Mesendoderm (in vitro differentiated cells): Measurements from ENCODE around the gene CCDC27.

Experiments
- DNase-seq: peaks from one replicate; pipeline ENCODE4 v3.0.0; 2013
- H2AK5ac ChIP-seq: 2 replicates; pipeline ENCODE4 v1.6.1; 2013; ENCODE audit warnings: low read length, inconsistent platforms
- H2BK120ac ChIP-seq: 2 replicates; pipeline ENCODE4 v1.6.1; 2013; ENCODE audit warnings: low read depth, mild to moderate bottlenecking, low read length, moderate library complexity, mixed read lengths
- H2BK15ac ChIP-seq: replicated peaks from 2 replicates; pipeline ENCODE4 v1.6.1; 2013; ENCODE audit warnings: low read depth, mild to moderate bottlenecking, moderate library complexity
- H2BK5ac ChIP-seq: 2 replicates; pipeline ENCODE4 v1.6.1; 2013; ENCODE audit warnings: low read length, inconsistent platforms
- H3K18ac ChIP-seq: 2 replicates; pipeline ENCODE4 v1.6.1; 2013; ENCODE audit warnings: mild to moderate bottlenecking, low read length, mixed read lengths
- H3K23ac ChIP-seq: one replicate; pipeline ENCODE4 v1.6.1; 2013; ENCODE audit warnings: low read length
- H3K27ac ChIP-seq: 2 replicates; pipeline ENCODE4 v1.5.1; 2013; ENCODE audit warnings: low read depth, mild to moderate bottlenecking, inconsistent platforms, low read length, moderate library complexity
- H3K27me3 ChIP-seq: 2 replicates; pipeline ENCODE4 v1.6.1; 2013; ENCODE audit warnings: low read length, control low read depth, mild to moderate bottlenecking, inconsistent platforms; ENCODE audit not compliant: insufficient read depth, poor library complexity
- H3K36me3 ChIP-seq: 2 replicates; pipeline ENCODE4 v1.6.1; 2013; ENCODE audit warnings: low read length, inconsistent platforms; ENCODE audit not compliant: control insufficient read depth, insufficient read depth
- H3K4ac ChIP-seq: one replicate; pipeline ENCODE4 v1.6.1; 2013; ENCODE audit warnings: low read depth, mild to moderate bottlenecking, low read length, moderate library complexity
- H3K4me1 ChIP-seq: 2 replicates; pipeline ENCODE4 v1.6.1; 2013; ENCODE audit warnings: low read depth, low read length, inconsistent platforms; ENCODE audit not compliant: control insufficient read depth
- H3K4me2 ChIP-seq: 2 replicates; pipeline ENCODE4 v1.6.1; 2013; ENCODE audit warnings: low read length
- H3K4me3 ChIP-seq: 2 replicates; pipeline ENCODE4 v1.5.1; 2013; ENCODE audit warnings: mild to moderate bottlenecking, low read length
- H3K56ac ChIP-seq: one replicate; pipeline ENCODE4 v1.6.1; 2013; ENCODE audit warnings: low read length
- H3K79me1 ChIP-seq: 2 replicates; pipeline ENCODE4 v1.6.1; 2013; ENCODE audit warnings: low read length, inconsistent platforms
- H3K79me2 ChIP-seq: 2 replicates; pipeline ENCODE4 v1.6.1; 2013; ENCODE audit warnings: mild to moderate bottlenecking, low read length; ENCODE audit not compliant: control insufficient read depth, insufficient read depth
- H3K9ac ChIP-seq: 2 replicates; pipeline ENCODE4 v1.6.1; 2013; ENCODE audit warnings: low read length, inconsistent platforms
- H4K5ac ChIP-seq: one replicate; pipeline ENCODE4 v1.6.1; 2013; ENCODE audit warnings: low read length
- H4K8ac ChIP-seq: one replicate; pipeline ENCODE4 v1.6.1; 2013; ENCODE audit warnings: low read depth, mild to moderate bottlenecking, control low read depth, low read length, moderate library complexity
- WGBS: extraction: QIAGEN DNeasy Blood & Tissue Kit; methylation state at CpG from one replicate; pipeline ENCODE4 v1.1.7; 2013; ENCODE audit warnings: low lambda C conversion rate, missing lambda C conversion rate; ENCODE audit not compliant: insufficient coverage; ENCODE audit errors: extremely low coverage; 5-methylcytosine and 5-hydroxymethylcytosine counted together

Gene CCDC27

GRCh38 chr1:3706651-3707297 lies 45.5 kb upstream of the CCDC27 start:
- no peak overlapping the region for H2BK15ac ChIP-seq
- H3K56ac ChIP-seq: no peak overlapping the region
- no peak for DNase-seq
- H3K79me2 ChIP-seq: no peaks in the 10 kb centered on the region
- no peak overlapping the region for H3K9ac ChIP-seq
- H2AK5ac ChIP-seq: no peak overlapping the region
- H3K18ac ChIP-seq: no peak overlapping the region
- no peaks in the 10 kb centered on the region for H3K27me3 ChIP-seq
- no peak overlapping the region for H2BK5ac ChIP-seq
- H3K23ac ChIP-seq: no peak overlapping the region
- H3K4me1 ChIP-seq: no peaks in the 10 kb centered on the region
- H3K4me3 ChIP-seq: no peak overlapping the region
- no CpG with 5 or more reads among the region's 26 CpGs for WGBS
- no peak overlapping the region for H3K27ac ChIP-seq
- no peaks in the 10 kb centered on the region for H3K79me1 ChIP-seq
- no peak overlapping the region for H2BK120ac ChIP-seq
- no peak overlapping the region for H4K8ac ChIP-seq
- no peak overlapping the region for H3K4me2 ChIP-seq
- no peaks in the 10 kb centered on the region for H3K36me3 ChIP-seq
- no peak overlapping the region for H4K5ac ChIP-seq
- H3K4ac ChIP-seq: no peak overlapping the region

- no peaks in the 10 kb centered on the region for H3K4me1 ChIP-seq
- H2BK15ac ChIP-seq: no peak overlapping the region
- no peak overlapping the region for H3K4me3 ChIP-seq
- H3K27me3 ChIP-seq: no peaks in the 10 kb centered on the region
- H3K56ac ChIP-seq: peak overlapping the region; percentile 34
- H4K8ac ChIP-seq: no peak overlapping the region
- H3K9ac ChIP-seq: peak overlapping the region; percentile 8
- no peak overlapping the region for H4K5ac ChIP-seq
- no peak overlapping the region for H2AK5ac ChIP-seq
- H2BK5ac ChIP-seq: no peak overlapping the region
- no peak overlapping the region for H3K23ac ChIP-seq
- H2BK120ac ChIP-seq: no peak overlapping the region
- no peaks in the 10 kb centered on the region for H3K79me1 ChIP-seq
- H3K79me2 ChIP-seq: no peaks in the 10 kb centered on the region
- H3K4ac ChIP-seq: no peak overlapping the region
- H3K27ac ChIP-seq: no peak overlapping the region
- peak overlapping the region; percentile 54 for H3K4me2 ChIP-seq
- DNase-seq: peak; percentile 65
- H3K18ac ChIP-seq: no peak overlapping the region
- H3K36me3 ChIP-seq: no peaks in the 10 kb centered on the region
- WGBS: no CpG with 5 or more reads among the region's 35 CpGs
These were observed 44.8 kb upstream of the CCDC27 start for GRCh38 chr1:3707298-3707938.

GRCh38 chr1:3707939-3708328 lies 44.3 kb upstream of the CCDC27 start:
- no peak overlapping the region for H3K4me2 ChIP-seq
- no peaks in the 10 kb centered on the region for H3K79me1 ChIP-seq
- no CpG with 5 or more reads among the region's 11 CpGs for WGBS
- H2AK5ac ChIP-seq: no peak overlapping the region
- H2BK120ac ChIP-seq: no peak overlapping the region
- peak overlapping the region; percentile 34 for H3K56ac ChIP-seq
- H3K27me3 ChIP-seq: no peaks in the 10 kb centered on the region
- no peak overlapping the region for H4K5ac ChIP-seq
- no peak overlapping the region for H3K4ac ChIP-seq
- no peak overlapping the region for H3K4me3 ChIP-seq
- H3K79me2 ChIP-seq: no peaks in the 10 kb centered on the region
- H2BK5ac ChIP-seq: no peak overlapping the region
- no peak overlapping the region for H3K18ac ChIP-seq
- no peak overlapping the region for H3K9ac ChIP-seq
- H3K23ac ChIP-seq: no peak overlapping the region
- no peak for DNase-seq
- no peak overlapping the region for H4K8ac ChIP-seq
- no peaks in the 10 kb centered on the region for H3K36me3 ChIP-seq
- H2BK15ac ChIP-seq: no peak overlapping the region
- no peaks in the 10 kb centered on the region for H3K4me1 ChIP-seq
- no peak overlapping the region for H3K27ac ChIP-seq

GRCh38 chr1:3708791-3709190 lies 43.5 kb upstream of the CCDC27 start:
- Histone ChIP-seq H3K23ac (no peak overlapping the region), H4K5ac (no peak overlapping the region), H3K9ac (no peak overlapping the region), H3K36me3 (no peaks in the 10 kb centered on the region), H2BK120ac (no peak overlapping the region), H3K27ac (no peak overlapping the region), H3K18ac (no peak overlapping the region), H3K79me2 (no peaks in the 10 kb centered on the region), H3K27me3 (no peaks in the 10 kb centered on the region), H2AK5ac (no peak overlapping the region), H4K8ac (no peak overlapping the region), H3K4me1 (no peaks in the 10 kb centered on the region), H3K79me1 (no peaks in the 10 kb centered on the region), H3K4me2 (no peak overlapping the region), H3K56ac (no peak overlapping the region), H2BK15ac (no peak overlapping the region), H3K4ac (no peak overlapping the region), H3K4me3 (no peak overlapping the region), H2BK5ac (no peak overlapping the region)
- no peak for DNase-seq
- no CpG with 5 or more reads among the region's 19 CpGs for WGBS

- Histone ChIP-seq H2AK5ac (no peak overlapping the region), H3K9ac (no peak overlapping the region), H3K4me3 (no peak overlapping the region), H3K36me3 (no peaks in the 10 kb centered on the region), H3K4me1 (no peaks in the 10 kb centered on the region), H3K27me3 (no peaks in the 10 kb centered on the region), H3K4me2 (no peak overlapping the region), H2BK120ac (no peak overlapping the region), H3K56ac (no peak overlapping the region), H3K27ac (no peak overlapping the region), H2BK5ac (no peak overlapping the region), H2BK15ac (no peak overlapping the region), H3K79me2 (no peaks in the 10 kb centered on the region), H3K79me1 (no peaks in the 10 kb centered on the region), H3K4ac (no peak overlapping the region), H3K18ac (no peak overlapping the region), H3K23ac (no peak overlapping the region), H4K5ac (no peak overlapping the region), H4K8ac (no peak overlapping the region)
- no CpG with 5 or more reads among the region's 15 CpGs for WGBS
- DNase-seq: no peak
These were observed 42.0 kb upstream of the CCDC27 start for GRCh38 chr1:3710251-3710650.

GRCh38 chr1:3711381-3711779 lies 40.9 kb upstream of the CCDC27 start:
- Histone ChIP-seq H3K27me3 (no peaks in the 10 kb centered on the region), H3K4me1 (no peaks in the 10 kb centered on the region), H3K4ac (no peak overlapping the region), H2BK5ac (no peak overlapping the region), H3K36me3 (no peaks in the 10 kb centered on the region), H3K23ac (no peak overlapping the region), H4K5ac (no peak overlapping the region), H2BK15ac (no peak overlapping the region), H4K8ac (no peak overlapping the region), H2BK120ac (no peak overlapping the region), H3K79me2 (no peaks in the 10 kb centered on the region), H3K4me3 (no peak overlapping the region), H2AK5ac (no peak overlapping the region), H3K79me1 (no peaks in the 10 kb centered on the region), H3K56ac (no peak overlapping the region), H3K18ac (no peak overlapping the region), H3K4me2 (no peak overlapping the region), H3K27ac (no peak overlapping the region), H3K9ac (no peak overlapping the region)
- DNase-seq: no peak
- no CpG with 5 or more reads among the region's 11 CpGs for WGBS
